Measurements from ENCODE around the gene KCNMA1.

DNA sequence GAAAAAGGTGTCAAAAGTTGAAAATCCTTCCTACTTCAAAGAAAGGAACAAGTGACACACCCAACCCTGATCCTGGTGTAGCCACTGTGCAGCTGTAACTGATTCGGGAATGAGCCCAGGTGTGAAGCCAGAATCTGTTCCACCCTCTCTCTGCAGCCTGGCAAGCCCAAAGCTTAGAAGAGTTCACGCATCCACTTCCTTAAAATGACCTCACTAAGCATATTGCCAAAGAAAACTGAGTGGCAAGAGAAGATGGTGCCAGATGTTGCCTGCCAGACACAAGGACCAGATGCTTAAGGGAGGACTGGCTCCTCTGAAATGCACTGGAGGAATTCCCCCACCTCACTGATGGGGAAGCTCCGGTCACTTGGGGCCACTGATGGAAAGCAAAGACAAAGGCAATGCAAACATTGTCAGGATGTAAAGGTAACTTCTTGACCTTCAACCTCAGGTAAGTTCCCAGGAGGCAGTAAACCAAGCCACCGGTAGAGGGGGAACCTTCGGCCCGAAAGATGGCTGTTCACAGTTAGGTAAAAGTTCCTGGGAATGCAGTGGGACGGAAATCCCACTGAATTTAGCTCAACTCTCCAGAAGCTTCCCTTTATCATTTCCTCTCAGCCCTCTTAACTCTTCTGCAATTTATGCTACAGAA is 554.9 kb downstream of the KCNMA1 start:
- TF ChIP-seq, protein P1, sequence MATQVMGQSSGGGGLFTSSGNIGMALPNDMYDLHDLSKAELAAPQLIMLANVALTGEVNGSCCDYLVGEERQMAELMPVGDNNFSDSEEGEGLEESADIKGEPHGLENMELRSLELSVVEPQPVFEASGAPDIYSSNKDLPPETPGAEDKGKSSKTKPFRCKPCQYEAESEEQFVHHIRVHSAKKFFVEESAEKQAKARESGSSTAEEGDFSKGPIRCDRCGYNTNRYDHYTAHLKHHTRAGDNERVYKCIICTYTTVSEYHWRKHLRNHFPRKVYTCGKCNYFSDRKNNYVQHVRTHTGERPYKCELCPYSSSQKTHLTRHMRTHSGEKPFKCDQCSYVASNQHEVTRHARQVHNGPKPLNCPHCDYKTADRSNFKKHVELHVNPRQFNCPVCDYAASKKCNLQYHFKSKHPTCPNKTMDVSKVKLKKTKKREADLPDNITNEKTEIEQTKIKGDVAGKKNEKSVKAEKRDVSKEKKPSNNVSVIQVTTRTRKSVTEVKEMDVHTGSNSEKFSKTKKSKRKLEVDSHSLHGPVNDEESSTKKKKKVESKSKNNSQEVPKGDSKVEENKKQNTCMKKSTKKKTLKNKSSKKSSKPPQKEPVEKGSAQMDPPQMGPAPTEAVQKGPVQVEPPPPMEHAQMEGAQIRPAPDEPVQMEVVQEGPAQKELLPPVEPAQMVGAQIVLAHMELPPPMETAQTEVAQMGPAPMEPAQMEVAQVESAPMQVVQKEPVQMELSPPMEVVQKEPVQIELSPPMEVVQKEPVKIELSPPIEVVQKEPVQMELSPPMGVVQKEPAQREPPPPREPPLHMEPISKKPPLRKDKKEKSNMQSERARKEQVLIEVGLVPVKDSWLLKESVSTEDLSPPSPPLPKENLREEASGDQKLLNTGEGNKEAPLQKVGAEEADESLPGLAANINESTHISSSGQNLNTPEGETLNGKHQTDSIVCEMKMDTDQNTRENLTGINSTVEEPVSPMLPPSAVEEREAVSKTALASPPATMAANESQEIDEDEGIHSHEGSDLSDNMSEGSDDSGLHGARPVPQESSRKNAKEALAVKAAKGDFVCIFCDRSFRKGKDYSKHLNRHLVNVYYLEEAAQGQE (IDR thresholded peaks at IDR 0.05; ENCODE audit: borderline replicate concordance): no peak
- TF ChIP-seq, protein P2, sequence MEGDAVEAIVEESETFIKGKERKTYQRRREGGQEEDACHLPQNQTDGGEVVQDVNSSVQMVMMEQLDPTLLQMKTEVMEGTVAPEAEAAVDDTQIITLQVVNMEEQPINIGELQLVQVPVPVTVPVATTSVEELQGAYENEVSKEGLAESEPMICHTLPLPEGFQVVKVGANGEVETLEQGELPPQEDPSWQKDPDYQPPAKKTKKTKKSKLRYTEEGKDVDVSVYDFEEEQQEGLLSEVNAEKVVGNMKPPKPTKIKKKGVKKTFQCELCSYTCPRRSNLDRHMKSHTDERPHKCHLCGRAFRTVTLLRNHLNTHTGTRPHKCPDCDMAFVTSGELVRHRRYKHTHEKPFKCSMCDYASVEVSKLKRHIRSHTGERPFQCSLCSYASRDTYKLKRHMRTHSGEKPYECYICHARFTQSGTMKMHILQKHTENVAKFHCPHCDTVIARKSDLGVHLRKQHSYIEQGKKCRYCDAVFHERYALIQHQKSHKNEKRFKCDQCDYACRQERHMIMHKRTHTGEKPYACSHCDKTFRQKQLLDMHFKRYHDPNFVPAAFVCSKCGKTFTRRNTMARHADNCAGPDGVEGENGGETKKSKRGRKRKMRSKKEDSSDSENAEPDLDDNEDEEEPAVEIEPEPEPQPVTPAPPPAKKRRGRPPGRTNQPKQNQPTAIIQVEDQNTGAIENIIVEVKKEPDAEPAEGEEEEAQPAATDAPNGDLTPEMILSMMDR (IDR thresholded peaks at IDR 0.05; ENCODE audit: poor library complexity, severe bottlenecking): no peak
- TF ChIP-seq EP300 (conservative IDR thresholded peaks at IDR 0.05; ENCODE audit: poor library complexity, severe bottlenecking): no peak

Data from neural cell (in vitro differentiated cells).